Measurements from ENCODE around the gene MKS1. TPM values are rescaled to one million over a fixed set of nuclear protein-coding genes. Genes with fewer than 3 reads are reported as not detected.

MKS1 gene
- polyA plus RNA-seq, 3 donors = 4.2 to 7.6 (median 5.0) TPM

DNA sequence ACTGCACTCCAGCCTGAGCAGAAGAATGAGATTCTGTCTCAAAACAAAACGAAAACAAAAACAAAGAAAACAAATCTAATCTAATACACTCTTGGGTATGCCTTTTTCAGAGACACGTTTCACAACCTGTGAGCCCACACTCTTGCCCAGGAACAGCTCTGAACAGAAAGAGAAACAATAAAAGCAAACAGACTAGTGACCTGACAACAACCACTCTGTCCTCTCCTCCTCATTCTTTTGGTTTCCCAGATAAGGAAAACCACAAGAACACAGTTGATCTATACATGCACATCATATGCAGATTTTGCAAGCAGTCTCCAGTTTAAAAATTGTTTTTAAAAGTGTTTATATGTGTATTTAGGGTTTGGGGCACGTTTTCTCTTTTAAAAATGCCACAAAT is 1.3 kb downstream of the MKS1 start:
- H4K20me1 ChIP-seq (ENCODE audit: insufficient read depth, low read length) = no peaks in the 10 kb centered on the region
- H3K36me3 ChIP-seq (replicated peaks in 1 of 2; ENCODE audit: control insufficient read depth in 1 of 2, insufficient read depth in 2 of 2, low read length in 2 of 2) = peaks cover 5 to 18% of the 10 kb centered on the region in 2 donors
- no peaks in the 10 kb centered on the region for H3K27me3 ChIP-seq (ENCODE audit: control insufficient read depth in 2 of 2, insufficient read depth in 2 of 2, low read length in 2 of 2)
- H3K9me3 Mint-ChIP-seq = no peaks in the 10 kb centered on the region
- H3K79me2 ChIP-seq (ENCODE audit: insufficient read depth, low read length) = no peaks in the 10 kb centered on the region
- no peak overlapping the region for H2AFZ ChIP-seq (ENCODE audit: insufficient read depth, low read depth, low read length, poor library complexity, severe bottlenecking)
- no peak overlapping the region for H3K4me2 ChIP-seq (replicated peaks; ENCODE audit: extremely low read depth, low read length, poor library complexity, severe bottlenecking)
- H3K4me1 ChIP-seq (ENCODE audit: control insufficient read depth in 1 of 2, insufficient read depth in 2 of 2, low read length in 2 of 2) = peaks cover 13 to 16% of the 10 kb centered on the region in 2 donors
- TF ChIP-seq, protein P1, sequence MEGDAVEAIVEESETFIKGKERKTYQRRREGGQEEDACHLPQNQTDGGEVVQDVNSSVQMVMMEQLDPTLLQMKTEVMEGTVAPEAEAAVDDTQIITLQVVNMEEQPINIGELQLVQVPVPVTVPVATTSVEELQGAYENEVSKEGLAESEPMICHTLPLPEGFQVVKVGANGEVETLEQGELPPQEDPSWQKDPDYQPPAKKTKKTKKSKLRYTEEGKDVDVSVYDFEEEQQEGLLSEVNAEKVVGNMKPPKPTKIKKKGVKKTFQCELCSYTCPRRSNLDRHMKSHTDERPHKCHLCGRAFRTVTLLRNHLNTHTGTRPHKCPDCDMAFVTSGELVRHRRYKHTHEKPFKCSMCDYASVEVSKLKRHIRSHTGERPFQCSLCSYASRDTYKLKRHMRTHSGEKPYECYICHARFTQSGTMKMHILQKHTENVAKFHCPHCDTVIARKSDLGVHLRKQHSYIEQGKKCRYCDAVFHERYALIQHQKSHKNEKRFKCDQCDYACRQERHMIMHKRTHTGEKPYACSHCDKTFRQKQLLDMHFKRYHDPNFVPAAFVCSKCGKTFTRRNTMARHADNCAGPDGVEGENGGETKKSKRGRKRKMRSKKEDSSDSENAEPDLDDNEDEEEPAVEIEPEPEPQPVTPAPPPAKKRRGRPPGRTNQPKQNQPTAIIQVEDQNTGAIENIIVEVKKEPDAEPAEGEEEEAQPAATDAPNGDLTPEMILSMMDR (IDR thresholded peaks at IDR 0.05) = no peak
- WGBS (ENCODE audit: insufficient coverage) = 91% methylated on average over 2 of the region's 3 CpGs
- intact Hi-C loops (cut with micrococcal nuclease) = loop anchor here in 1 of 2 donors (2.0 kb wide), 1 partner anchor 15 kb away; no protein-coding TSS in a partner anchor
- no peaks in the 10 kb centered on the region for H3K9me3 ChIP-seq (replicated peaks in 1 of 2; ENCODE audit: control insufficient read depth in 1 of 2, insufficient read depth in 1 of 2, low read length in 2 of 2)
- peaks cover 8% of the 10 kb centered on the region in 2 donors for H3K36me3 Mint-ChIP-seq
- no peak overlapping the region for H3K27ac ChIP-seq (ENCODE audit: low read depth in 1 of 2, low read length in 2 of 2)
- peak overlapping the region in 1 of 7 donors; percentile 50 for H3K27ac Mint-ChIP-seq
- DNase-seq = no peak
- no peak overlapping the region for H3K4me3 Mint-ChIP-seq
- peaks cover 0 to 4% (median 2%) of the 10 kb centered on the region in 3 donors for H3K27me3 Mint-ChIP-seq (ENCODE audit: low read depth in 3 of 3)
- no peak overlapping the region for H3K9ac ChIP-seq (ENCODE audit: insufficient read depth, low read length, poor library complexity, severe bottlenecking)
- no peak overlapping the region for H3K4me3 ChIP-seq (replicated peaks in 1 of 3; ENCODE audit: low read depth in 2 of 3, low read length in 3 of 3)
- peaks cover 13% of the 10 kb centered on the region for H3K4me1 Mint-ChIP-seq

DNA sequence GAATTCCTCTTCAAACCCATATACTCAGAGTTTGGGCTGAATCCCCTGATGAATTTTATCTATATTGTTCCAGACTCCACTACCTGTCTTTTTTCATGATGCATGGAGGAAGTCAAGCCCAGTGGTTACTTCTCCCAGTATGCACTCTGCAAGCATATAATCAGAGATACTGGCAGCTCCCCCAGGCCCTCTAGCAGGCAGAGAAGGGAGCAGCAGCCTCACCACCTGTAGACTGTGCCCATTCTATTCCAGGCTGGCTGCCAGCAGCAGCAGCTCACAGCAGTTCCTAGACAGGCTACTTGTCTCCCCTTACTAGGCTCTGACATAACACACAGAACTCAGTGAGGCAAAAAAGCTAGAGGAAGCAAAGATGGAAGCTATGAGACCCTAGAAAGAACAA is 3.4 kb downstream of the MKS1 start:
- Histone ChIP-seq H3K36me3 (replicated peaks in 1 of 2; ENCODE audit: control insufficient read depth in 1 of 2, insufficient read depth in 2 of 2, low read length in 2 of 2) (peaks cover 11 to 27% of the 10 kb centered on the region in 2 donors), H3K4me1 (ENCODE audit: control insufficient read depth in 1 of 2, insufficient read depth in 2 of 2, low read length in 2 of 2) (peaks cover 13 to 16% of the 10 kb centered on the region in 2 donors), H3K79me2 (ENCODE audit: insufficient read depth, low read length) (no peaks in the 10 kb centered on the region), H4K20me1 (ENCODE audit: insufficient read depth, low read length) (no peaks in the 10 kb centered on the region), H3K27me3 (ENCODE audit: control insufficient read depth in 2 of 2, insufficient read depth in 2 of 2, low read length in 2 of 2) (no peaks in the 10 kb centered on the region), H3K4me3 (replicated peaks in 1 of 3; ENCODE audit: low read depth in 2 of 3, low read length in 3 of 3) (no peak overlapping the region), H3K27ac (ENCODE audit: low read depth in 1 of 2, low read length in 2 of 2) (no peak overlapping the region), H3K4me2 (replicated peaks; ENCODE audit: extremely low read depth, low read length, poor library complexity, severe bottlenecking) (no peak overlapping the region), H3K9ac (ENCODE audit: insufficient read depth, low read length, poor library complexity, severe bottlenecking) (no peak overlapping the region), H3K9me3 (replicated peaks in 1 of 2; ENCODE audit: control insufficient read depth in 1 of 2, insufficient read depth in 1 of 2, low read length in 2 of 2) (no peaks in the 10 kb centered on the region), H2AFZ (ENCODE audit: insufficient read depth, low read depth, low read length, poor library complexity, severe bottlenecking) (no peak overlapping the region)
- intact Hi-C loops (cut with micrococcal nuclease) = no loop called here
- H3K27me3 Mint-ChIP-seq (ENCODE audit: low read depth in 3 of 3) = peaks cover 0 to 5% (median 0%) of the 10 kb centered on the region in 3 donors
- TF ChIP-seq, protein P1 (IDR thresholded peaks at IDR 0.05) = no peak
- peak overlapping the region in 1 of 7 donors; percentile 21 for H3K27ac Mint-ChIP-seq
- H3K4me3 Mint-ChIP-seq = no peak overlapping the region
- no peaks in the 10 kb centered on the region for H3K9me3 Mint-ChIP-seq
- H3K36me3 Mint-ChIP-seq = peaks cover 13 to 19% of the 10 kb centered on the region in 2 donors
- H3K4me1 Mint-ChIP-seq = peaks cover 13% of the 10 kb centered on the region
- no peak for DNase-seq

All from CD14-positive monocyte (primary cell).